Measurements from ENCODE around the gene FBLN1. TPM values are rescaled to one million over a fixed set of nuclear protein-coding genes. Genes with fewer than 3 reads are reported as not detected.
"Not testable (repeated sequence)": the region's sequence is repeated elsewhere in the genome, so short reads cannot be mapped to it uniquely, and the experiment has no call there.

FBLN1 gene
- total RNA-seq, 5 donors from 2014 or later (not counting 1 experiment from before 2014, with no cell fraction given) = 0.96 to 1.5 (median 1.0) TPM; not detected in 2

DNA sequence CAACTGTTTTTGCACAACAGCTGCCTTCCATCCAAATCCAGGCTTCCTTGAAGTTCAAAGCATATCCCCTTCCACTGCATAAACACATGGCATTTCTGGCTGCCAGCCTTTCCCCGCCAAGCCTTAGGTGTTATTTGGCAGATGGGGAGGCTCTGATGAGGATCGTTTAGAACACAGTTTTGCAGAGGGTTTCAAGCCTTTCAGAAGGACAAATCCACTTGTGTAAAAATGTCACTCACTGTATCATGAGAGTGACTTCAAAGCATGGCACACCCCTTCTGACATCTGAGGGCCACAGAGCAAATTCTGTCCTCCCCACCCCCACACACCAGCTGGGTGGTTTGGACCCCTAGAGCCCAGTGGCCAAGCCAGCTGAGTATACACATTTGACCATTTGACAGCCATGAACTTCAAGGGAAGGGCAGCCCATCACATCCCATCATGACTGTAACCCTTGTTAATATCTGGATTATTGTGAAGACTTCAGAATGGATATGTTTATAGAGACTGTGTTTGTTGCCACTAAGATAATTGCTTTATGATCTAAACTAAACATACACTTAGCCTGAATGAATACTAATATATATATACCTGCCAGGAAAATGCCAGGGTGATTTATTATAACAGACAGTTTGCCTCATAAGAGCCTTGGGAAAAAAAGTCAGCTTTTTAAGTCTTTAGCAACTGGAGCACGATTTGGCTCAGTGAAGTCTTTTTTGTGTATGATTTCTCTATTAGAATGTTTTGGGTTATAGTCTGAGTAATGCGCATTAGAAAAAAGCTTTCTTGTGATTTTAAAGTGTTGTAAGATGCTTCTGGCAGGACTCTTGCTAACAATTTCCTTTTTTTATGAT lies 31.9 kb downstream of the FBLN1 start:
- Mint-ChIP-seq H3K4me3 (no peak overlapping the region), H3K27me3 (peaks cover 3% of the 10 kb centered on the region in 2 donors), H3K36me3 (no peaks in the 10 kb centered on the region), H3K27ac (no peak overlapping the region), H3K4me1 (no peaks in the 10 kb centered on the region), H3K9me3 (no peaks in the 10 kb centered on the region)
- Histone ChIP-seq H3K27ac (ENCODE audit: low read length) (no peak overlapping the region), H3K4me1 (ENCODE audit: control insufficient read depth in 1 of 2, extremely low read depth in 1 of 2, insufficient read depth in 2 of 2, low read length in 2 of 2) (no peaks in the 10 kb centered on the region), H3K4me3 (ENCODE audit: control insufficient read depth in 1 of 2, extremely low read depth in 1 of 2, low read length in 1 of 2) (no peak overlapping the region), H3K36me3 (ENCODE audit: control insufficient read depth in 2 of 2, extremely low read depth in 1 of 2, insufficient read depth in 1 of 2, low read length in 1 of 2) (no peaks in the 10 kb centered on the region), H3K9me3 (no peaks in the 10 kb centered on the region), H3K27me3 (replicated peaks in 1 of 2; ENCODE audit: control insufficient read depth in 2 of 2, extremely low read depth in 1 of 2, insufficient read depth in 2 of 2, low read length in 1 of 2) (peaks cover 0 to 24% of the 10 kb centered on the region in 2 experiments)
- ChIA-PET CTCF (interaction anchor here in 1 of 2 donors (0.6 kb wide), 1 partner anchor 170 kb away, joined by 3 read pairs; no protein-coding TSS in a partner anchor), POLR2A (no interaction called here)
- ATAC-seq (replicated peaks in 1 of 4) (no peak), DNase-seq (no peak)
- 50% methylated on average over 1 of the region's 4 CpGs for WGBS (ENCODE audit: insufficient coverage)

GRCh38 chr22:45535290-45535689 lies 32.6 kb downstream of the FBLN1 start:
- H3K4me1 ChIP-seq (ENCODE audit: control insufficient read depth in 1 of 2, extremely low read depth in 1 of 2, insufficient read depth in 2 of 2, low read length in 2 of 2) = no peaks in the 10 kb centered on the region
- H3K27me3 ChIP-seq (replicated peaks in 1 of 2; ENCODE audit: control insufficient read depth in 2 of 2, extremely low read depth in 1 of 2, insufficient read depth in 2 of 2, low read length in 1 of 2) = peaks cover 0 to 24% of the 10 kb centered on the region in 2 experiments
- WGBS (ENCODE audit: insufficient coverage) = 92% methylated on average over 5 of the region's 7 CpGs
- H3K36me3 Mint-ChIP-seq = no peaks in the 10 kb centered on the region
- no peak overlapping the region for H3K27ac Mint-ChIP-seq
- H3K9me3 Mint-ChIP-seq = no peaks in the 10 kb centered on the region
- no peak overlapping the region for H3K27ac ChIP-seq (ENCODE audit: low read length)
- POLR2A ChIA-PET = no interaction called here
- H3K9me3 ChIP-seq = no peaks in the 10 kb centered on the region
- H3K36me3 ChIP-seq (ENCODE audit: control insufficient read depth in 2 of 2, extremely low read depth in 1 of 2, insufficient read depth in 1 of 2, low read length in 1 of 2) = no peaks in the 10 kb centered on the region
- CTCF ChIA-PET = no interaction called here
- H3K4me3 ChIP-seq (ENCODE audit: control insufficient read depth in 1 of 2, extremely low read depth in 1 of 2, low read length in 1 of 2) = no peak overlapping the region
- ATAC-seq (replicated peaks in 1 of 4) (no peak), DNase-seq (no peak)
- H3K27me3 Mint-ChIP-seq = peaks cover 2 to 3% of the 10 kb centered on the region in 2 donors
- no peaks in the 10 kb centered on the region for H3K4me1 Mint-ChIP-seq
- H3K4me3 Mint-ChIP-seq = no peak overlapping the region

DNA sequence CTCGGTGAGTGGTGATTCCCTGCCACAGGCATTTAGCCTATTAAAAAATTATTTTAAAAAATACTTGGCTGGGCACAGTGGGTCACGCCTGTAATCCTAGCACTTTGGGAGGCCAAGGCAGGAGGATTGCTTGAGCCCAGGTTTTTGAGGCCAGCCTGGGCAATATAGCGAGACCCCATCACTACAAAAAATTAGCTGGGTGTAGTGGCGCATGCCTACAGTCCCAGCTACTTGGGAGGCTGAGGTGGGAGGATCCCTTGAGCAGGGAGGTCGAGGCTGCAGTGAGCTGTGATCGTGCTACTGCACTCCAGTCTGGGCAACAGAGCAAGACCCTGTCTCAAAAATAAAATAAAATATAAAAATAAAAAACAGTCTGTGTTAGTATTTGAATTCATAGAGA lies 33.2 kb downstream of the FBLN1 start:
- H3K4me3 ChIP-seq (ENCODE audit: control insufficient read depth in 1 of 2, extremely low read depth in 1 of 2, low read length in 1 of 2); POLR2A ChIA-PET; H3K4me3 Mint-ChIP-seq; H3K36me3 ChIP-seq (ENCODE audit: control insufficient read depth in 2 of 2, extremely low read depth in 1 of 2, insufficient read depth in 1 of 2, low read length in 1 of 2); H3K9me3 ChIP-seq; H3K36me3 Mint-ChIP-seq; CTCF ChIA-PET; H3K4me1 ChIP-seq (ENCODE audit: control insufficient read depth in 1 of 2, extremely low read depth in 1 of 2, insufficient read depth in 2 of 2, low read length in 2 of 2); H3K27ac Mint-ChIP-seq; DNase-seq; H3K9me3 Mint-ChIP-seq; H3K27ac ChIP-seq (ENCODE audit: low read length); ATAC-seq (replicated peaks in 1 of 4); H3K4me1 Mint-ChIP-seq; H3K27me3 Mint-ChIP-seq: not testable (repeated sequence)
- peaks cover 0 to 27% of the 10 kb centered on the region in 2 experiments for H3K27me3 ChIP-seq (replicated peaks in 1 of 2; ENCODE audit: control insufficient read depth in 2 of 2, extremely low read depth in 1 of 2, insufficient read depth in 2 of 2, low read length in 1 of 2)
- 29% methylated on average over 1 of the region's 6 CpGs for WGBS (ENCODE audit: insufficient coverage)

DNA sequence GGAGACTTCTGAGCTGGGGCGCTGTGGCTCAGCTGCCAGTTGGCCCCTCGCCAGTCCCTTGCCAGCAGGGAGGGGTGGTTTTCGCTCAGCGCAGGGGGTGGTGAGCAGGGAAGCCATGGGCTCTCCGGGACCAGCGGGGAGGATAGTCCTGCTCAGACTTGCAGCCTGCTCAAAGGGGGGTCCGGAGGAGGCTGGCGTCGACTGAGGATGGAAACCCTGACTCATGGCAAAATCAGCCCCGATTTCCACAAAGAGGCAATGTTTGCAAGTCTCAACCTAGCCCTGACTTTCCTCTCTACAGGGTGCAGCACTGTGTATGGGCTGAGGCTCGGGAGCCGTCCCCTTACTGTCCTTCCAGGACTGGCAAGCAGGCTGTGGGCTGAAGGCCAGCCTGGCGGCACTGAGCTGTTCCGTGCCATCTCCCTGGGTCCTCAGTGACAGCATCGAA lies 35.1 kb downstream of the FBLN1 start:
- Histone ChIP-seq H3K27ac (ENCODE audit: low read length) (no peak overlapping the region), H3K4me1 (ENCODE audit: control insufficient read depth in 1 of 2, extremely low read depth in 1 of 2, insufficient read depth in 2 of 2, low read length in 2 of 2) (no peaks in the 10 kb centered on the region), H3K27me3 (replicated peaks in 1 of 2; ENCODE audit: control insufficient read depth in 2 of 2, extremely low read depth in 1 of 2, insufficient read depth in 2 of 2, low read length in 1 of 2) (peaks cover 0 to 32% of the 10 kb centered on the region in 2 experiments), H3K4me3 (ENCODE audit: control insufficient read depth in 1 of 2, extremely low read depth in 1 of 2, low read length in 1 of 2) (no peak overlapping the region), H3K36me3 (ENCODE audit: control insufficient read depth in 2 of 2, extremely low read depth in 1 of 2, insufficient read depth in 1 of 2, low read length in 1 of 2) (no peaks in the 10 kb centered on the region), H3K9me3 (no peaks in the 10 kb centered on the region)
- Mint-ChIP-seq H3K27me3 (peaks cover 7 to 17% of the 10 kb centered on the region in 2 donors), H3K27ac (no peak overlapping the region), H3K9me3 (no peaks in the 10 kb centered on the region), H3K4me1 (no peaks in the 10 kb centered on the region), H3K36me3 (no peaks in the 10 kb centered on the region), H3K4me3 (no peak overlapping the region)
- CTCF ChIA-PET = no interaction called here
- POLR2A ChIA-PET = no interaction called here
- no peak for DNase-seq
- 72% methylated on average over 9 of the region's 15 CpGs for WGBS (ENCODE audit: insufficient coverage)
- no peak for ATAC-seq (replicated peaks in 1 of 4)

DNA sequence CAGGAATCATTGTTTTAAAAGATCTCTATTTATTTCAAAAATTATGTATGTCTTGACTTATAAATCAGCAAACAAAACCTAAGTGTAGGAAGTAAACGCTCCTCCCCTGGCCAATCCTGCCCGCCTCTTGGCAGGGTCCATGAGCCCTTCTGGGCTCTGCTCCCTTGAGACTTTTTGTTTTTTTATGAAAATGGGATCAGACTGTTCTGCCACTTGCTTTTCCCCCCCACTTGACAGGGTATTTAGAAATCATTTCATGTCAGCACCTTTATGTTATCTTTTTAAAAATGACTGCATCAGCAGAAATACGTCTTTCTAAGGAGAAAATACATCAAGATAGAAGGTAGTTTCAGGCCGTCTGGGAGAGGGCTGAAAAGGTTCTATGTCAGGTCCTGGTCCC lies 35.6 kb downstream of the FBLN1 start:
- DNase-seq (no peak), ATAC-seq (replicated peaks in 1 of 4) (no peak)
- Mint-ChIP-seq H3K36me3 (no peaks in the 10 kb centered on the region), H3K27ac (no peak overlapping the region), H3K27me3 (peaks cover 7 to 17% of the 10 kb centered on the region in 2 donors), H3K4me3 (no peak overlapping the region), H3K4me1 (no peaks in the 10 kb centered on the region), H3K9me3 (no peaks in the 10 kb centered on the region)
- Histone ChIP-seq H3K27ac (ENCODE audit: low read length) (no peak overlapping the region), H3K36me3 (ENCODE audit: control insufficient read depth in 2 of 2, extremely low read depth in 1 of 2, insufficient read depth in 1 of 2, low read length in 1 of 2) (no peaks in the 10 kb centered on the region), H3K4me3 (ENCODE audit: control insufficient read depth in 1 of 2, extremely low read depth in 1 of 2, low read length in 1 of 2) (no peak overlapping the region), H3K27me3 (replicated peaks in 1 of 2; ENCODE audit: control insufficient read depth in 2 of 2, extremely low read depth in 1 of 2, insufficient read depth in 2 of 2, low read length in 1 of 2) (peaks cover 0 to 29% of the 10 kb centered on the region in 2 experiments), H3K4me1 (ENCODE audit: control insufficient read depth in 1 of 2, extremely low read depth in 1 of 2, insufficient read depth in 2 of 2, low read length in 2 of 2) (no peaks in the 10 kb centered on the region), H3K9me3 (no peaks in the 10 kb centered on the region)
- ChIA-PET POLR2A (no interaction called here), CTCF (no interaction called here)
- no CpG with 5 or more reads among the region's 4 CpGs for whole genome bisulfite sequencing (ENCODE audit: insufficient coverage)

GRCh38 chr22:45540122-45540521 lies 37.4 kb downstream of the FBLN1 start:
- ChIA-PET CTCF (no interaction called here), POLR2A (no interaction called here)
- no peak overlapping the region for H3K27ac Mint-ChIP-seq
- ATAC-seq (replicated peaks in 1 of 4) = no peak
- H3K9me3 Mint-ChIP-seq = no peaks in the 10 kb centered on the region
- H3K36me3 Mint-ChIP-seq = no peaks in the 10 kb centered on the region
- H3K27me3 Mint-ChIP-seq = peaks cover 7 to 17% of the 10 kb centered on the region in 2 donors
- H3K4me1 Mint-ChIP-seq = no peaks in the 10 kb centered on the region
- H3K4me3 ChIP-seq (ENCODE audit: control insufficient read depth in 1 of 2, extremely low read depth in 1 of 2, low read length in 1 of 2) = no peak overlapping the region
- H3K9me3 ChIP-seq = no peaks in the 10 kb centered on the region
- peaks cover 0 to 25% of the 10 kb centered on the region in 2 experiments for H3K27me3 ChIP-seq (replicated peaks in 1 of 2; ENCODE audit: control insufficient read depth in 2 of 2, extremely low read depth in 1 of 2, insufficient read depth in 2 of 2, low read length in 1 of 2)
- no peak for DNase-seq
- H3K36me3 ChIP-seq (ENCODE audit: control insufficient read depth in 2 of 2, extremely low read depth in 1 of 2, insufficient read depth in 1 of 2, low read length in 1 of 2) = no peaks in the 10 kb centered on the region
- H3K27ac ChIP-seq (ENCODE audit: low read length) = no peak overlapping the region
- no peak overlapping the region for H3K4me3 Mint-ChIP-seq
- 50% methylated on average over 1 of the region's 8 CpGs for WGBS (ENCODE audit: insufficient coverage)
- no peaks in the 10 kb centered on the region for H3K4me1 ChIP-seq (ENCODE audit: control insufficient read depth in 1 of 2, extremely low read depth in 1 of 2, insufficient read depth in 2 of 2, low read length in 2 of 2)

Data from T-cell (primary cell).